KMS-11 (cell line): ENCODE results near the gene GAB3.

ENCODE experiments used
- H2AFZ ChIP-seq: fragments of 200-600 bp; sonication (generic); 2 replicates; pipeline ENCODE4 v1.6.1; 2016; ENCODE audit warnings: antibody characterized with exemption, mixed run types, low read depth
- H3K27ac ChIP-seq: fragments of 200-600 bp; sonication (generic); 2 replicates; pipeline ENCODE4 v1.6.1; 2016; ENCODE audit warnings: mild to moderate bottlenecking, mixed run types
- H3K27me3 ChIP-seq: fragments of 200-600 bp; sonication (generic); 2 replicates; pipeline ENCODE4 v1.6.1; 2017; ENCODE audit warnings: mild to moderate bottlenecking, low read depth, mixed run types, moderate library complexity; ENCODE audit not compliant: insufficient read depth
- H3K36me3 ChIP-seq: fragments of 200-600 bp; sonication (generic); 2 replicates; pipeline ENCODE4 v1.6.1; 2017; ENCODE audit warnings: mild to moderate bottlenecking, mixed run types; ENCODE audit not compliant: insufficient read depth
- H3K4me1 ChIP-seq: fragments of 200-600 bp; sonication (generic); 2 replicates; pipeline ENCODE4 v1.6.1; 2016; ENCODE audit warnings: mild to moderate bottlenecking, low read depth, mixed run types; ENCODE audit not compliant: poor library complexity, severe bottlenecking
- H3K4me2 ChIP-seq: fragments of 200-600 bp; sonication (generic); 2 replicates; pipeline ENCODE4 v1.7.0; 2016; ENCODE audit warnings: mild to moderate bottlenecking, mixed run types
- H3K4me3 ChIP-seq: fragments of 200-600 bp; sonication (generic); IDR thresholded peaks from 2 replicates; pipeline ENCODE4 v1.6.1; 2017; ENCODE audit warnings: low read depth, low read length, mixed read lengths; ENCODE audit not compliant: insufficient read depth
- H3K79me2 ChIP-seq: fragments of 200-600 bp; sonication (generic); 2 replicates; pipeline ENCODE4 v1.6.1; 2016; ENCODE audit warnings: low read depth, mixed run types; ENCODE audit not compliant: insufficient read depth
- H3K9ac ChIP-seq: fragments of 200-600 bp; sonication (generic); 2 replicates; pipeline ENCODE4 v1.6.1; 2016; ENCODE audit warnings: mild to moderate bottlenecking, mixed run types
- H4K20me1 ChIP-seq: fragments of 200-600 bp; sonication (generic); 2 replicates; pipeline ENCODE4 v1.6.1; 2016; ENCODE audit warnings: mild to moderate bottlenecking, mixed run types; ENCODE audit not compliant: insufficient read depth
- CTCF ChIP-seq: fragments of 200-600 bp; sonication (generic); conservative IDR thresholded peaks from 2 replicates; pipeline ENCODE4 v1.6.1; 2017; ENCODE audit warnings: low read depth, mild to moderate bottlenecking, antibody characterized with exemption, low read length, moderate library complexity, mixed read lengths

Gene GAB3

DNA sequence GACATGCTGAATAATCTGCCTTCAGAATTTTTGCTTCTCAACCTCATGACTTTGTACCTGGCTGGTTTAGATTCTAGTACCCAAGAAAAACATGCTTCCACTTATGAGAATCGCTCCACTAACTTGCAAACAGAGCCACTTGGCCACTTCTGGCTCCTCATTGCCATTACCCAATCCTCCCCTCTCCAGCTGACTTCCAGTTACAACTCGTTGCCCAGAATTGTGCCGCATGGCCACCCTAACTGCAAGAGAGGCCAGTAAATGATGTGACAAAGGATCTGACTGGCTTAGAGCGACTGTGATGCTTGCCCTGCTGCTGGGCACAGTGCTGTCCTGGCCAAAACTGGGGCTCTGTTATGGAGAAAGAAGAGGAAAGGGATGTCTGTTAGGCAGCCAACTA lies 7.8 kb upstream of the GAB3 start:
- no peaks in the 10 kb centered on the region for H4K20me1 ChIP-seq
- H3K36me3 ChIP-seq, result no peaks in the 10 kb centered on the region
- H3K9ac ChIP-seq, result no peak overlapping the region
- no peak overlapping the region for H2AFZ ChIP-seq
- H3K4me3 ChIP-seq, result no peak overlapping the region
- H3K79me2 ChIP-seq, result peaks cover 4% of the 10 kb centered on the region; the same call in 1 of the 2 replicates
- H3K27me3 ChIP-seq, result no peaks in the 10 kb centered on the region
- H3K4me1 ChIP-seq, result no peaks in the 10 kb centered on the region
- no peak for TF ChIP-seq CTCF
- no peak overlapping the region for H3K4me2 ChIP-seq
- no peak overlapping the region for H3K27ac ChIP-seq

- no peak for TF ChIP-seq CTCF
- H3K4me2 ChIP-seq, result no peak overlapping the region
- no peaks in the 10 kb centered on the region for H4K20me1 ChIP-seq
- H3K9ac ChIP-seq, result no peak overlapping the region
- no peak overlapping the region for H3K27ac ChIP-seq
- H3K4me3 ChIP-seq, result no peak overlapping the region
- no peaks in the 10 kb centered on the region for H3K4me1 ChIP-seq
- no peaks in the 10 kb centered on the region for H3K27me3 ChIP-seq
- H2AFZ ChIP-seq, result peak overlapping the region; percentile 59; the same call in 1 of the 2 replicates
- H3K36me3 ChIP-seq, result no peaks in the 10 kb centered on the region
- no peaks in the 10 kb centered on the region for H3K79me2 ChIP-seq
These were observed 893 bp upstream of the GAB3 start for GRCh38 chrX:154751669-154752271.

DNA sequence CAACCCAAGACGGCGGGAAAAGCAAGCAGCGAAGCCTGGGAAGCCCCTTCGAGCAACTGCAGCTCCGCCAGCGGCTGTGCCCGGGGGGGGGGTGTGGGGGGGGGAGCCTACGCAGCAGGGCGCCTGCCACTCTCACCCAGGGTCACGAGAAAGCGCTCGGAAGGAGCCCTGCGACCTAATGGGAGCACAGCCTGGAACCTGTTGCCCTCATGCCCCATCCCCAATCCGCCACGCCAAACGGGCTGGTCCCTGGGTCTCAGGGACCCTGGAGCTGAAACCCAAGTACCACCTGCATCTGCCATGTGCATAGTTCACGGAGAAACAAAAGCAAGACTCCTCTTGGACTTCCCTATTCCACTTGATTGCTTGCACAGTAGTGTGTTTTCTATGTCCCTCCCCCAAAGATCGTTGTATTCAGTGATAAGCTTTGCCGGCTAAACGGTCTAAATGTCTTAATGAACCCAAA lies 359 bp upstream of the GAB3 start:
- no peaks in the 10 kb centered on the region for H3K36me3 ChIP-seq
- H3K79me2 ChIP-seq, result no peaks in the 10 kb centered on the region
- H3K4me1 ChIP-seq, result no peaks in the 10 kb centered on the region
- H3K27ac ChIP-seq, result no peak overlapping the region
- no peak overlapping the region for H3K9ac ChIP-seq
- no peak for TF ChIP-seq CTCF
- H3K4me2 ChIP-seq, result no peak overlapping the region
- H4K20me1 ChIP-seq, result no peaks in the 10 kb centered on the region
- no peak overlapping the region for H3K4me3 ChIP-seq
- no peaks in the 10 kb centered on the region for H3K27me3 ChIP-seq
- peak overlapping the region; percentile 59; the same call in 1 of the 2 replicates for H2AFZ ChIP-seq

GRCh38 chrX:154749856-154750255 lies 1.0 kb downstream of the GAB3 start:
- Histone ChIP-seq H4K20me1 (no peaks in the 10 kb centered on the region), H3K4me1 (no peaks in the 10 kb centered on the region), H2AFZ (no peak overlapping the region), H3K79me2 (no peaks in the 10 kb centered on the region), H3K4me2 (peak overlapping the region; percentile 26; the same call in 1 of the 2 replicates), H3K9ac (no peak overlapping the region), H3K36me3 (no peaks in the 10 kb centered on the region), H3K4me3 (no peak overlapping the region), H3K27me3 (no peaks in the 10 kb centered on the region), H3K27ac (no peak overlapping the region)
- no peak for TF ChIP-seq CTCF
